Keratinocyte (primary cell): ENCODE data around the gene LYRM2. TPM values are rescaled to one million over a fixed set of nuclear protein-coding genes. Genes with fewer than 3 reads are reported as not detected.

Experiments
- DNase-seq: peaks from one replicate; pipeline ENCODE4 v3.0.0-alpha.2; 2011; ENCODE audit warnings: low read depth, missing footprints, low spot score
- FAIRE-seq: peaks from 2 replicates; lab custom pipeline; 2011; peaks lifted over from hg19 to GRCh38; lab: Jason Lieb, UNC
- H2AFZ ChIP-seq: 2 replicates; pipeline ENCODE4 v1.6.0; 2012; ENCODE audit warnings: low read length, control low read depth, inconsistent platforms; ENCODE audit not compliant: control insufficient read depth
- H3K27ac ChIP-seq: 2 replicates; pipeline ENCODE4 v1.5.1; 2011; ENCODE audit warnings: low read length; ENCODE audit not compliant: control insufficient read depth, insufficient read depth
- H3K27me3 ChIP-seq: 3 replicates; pipeline ENCODE4 v1.6.0; 2011; ENCODE audit warnings: low read length; ENCODE audit not compliant: control insufficient read depth, insufficient read depth; ENCODE audit errors: extremely low read depth
- H3K36me3 ChIP-seq, 2 experiments: 2 replicates in 1 of 2; 3 replicates in 1 of 2; pipeline ENCODE4 v1.5.1; 2011; ENCODE audit warnings: low read length in 2 of 2, mild to moderate bottlenecking in 1 of 2; ENCODE audit not compliant: control insufficient read depth in 2 of 2, insufficient read depth in 2 of 2; ENCODE audit errors: extremely low read depth in 1 of 2
- H3K4me1 ChIP-seq: 3 replicates; pipeline ENCODE4 v1.5.1; 2011; ENCODE audit warnings: low read length; ENCODE audit not compliant: control insufficient read depth, insufficient read depth; ENCODE audit errors: extremely low read depth
- H3K4me2 ChIP-seq: 3 replicates; pipeline ENCODE4 v1.6.0; 2011; ENCODE audit warnings: low read depth, low read length; ENCODE audit not compliant: control insufficient read depth, insufficient read depth; ENCODE audit errors: extremely low read depth
- H3K4me3 ChIP-seq, 3 experiments: fragments of 200-600 bp in 1 of 3; sonication (generic) in 1 of 3; 2 replicates in 2 of 3; 3 replicates in 1 of 3; pipeline ENCODE4 v1.5.1; 2011 to 2016; ENCODE audit warnings: low read length in 3 of 3, mild to moderate bottlenecking in 3 of 3, control low read depth in 2 of 3, inconsistent platforms in 1 of 3, low read depth in 1 of 3, mixed read lengths in 1 of 3, mixed run types in 1 of 3, moderate library complexity in 1 of 3; ENCODE audit not compliant: control insufficient read depth in 2 of 3, insufficient read depth in 2 of 3; ENCODE audit errors: extremely low read depth in 1 of 3
- H3K79me2 ChIP-seq: 2 replicates; pipeline ENCODE4 v1.6.0; 2012; ENCODE audit warnings: low read length; ENCODE audit not compliant: control insufficient read depth, insufficient read depth
- H3K9ac ChIP-seq: 3 replicates; pipeline ENCODE4 v1.6.0; 2011; ENCODE audit warnings: low read length; ENCODE audit not compliant: control insufficient read depth, insufficient read depth; ENCODE audit errors: extremely low read depth
- H3K9me1 ChIP-seq: 3 replicates; pipeline ENCODE4 v1.6.0; 2011; ENCODE audit warnings: low read length; ENCODE audit not compliant: control insufficient read depth, insufficient read depth; ENCODE audit errors: extremely low read depth
- H3K9me3 ChIP-seq: 2 replicates; pipeline ENCODE4 v1.5.1; 2012; ENCODE audit warnings: low read depth, low read length; ENCODE audit not compliant: control insufficient read depth
- H4K20me1 ChIP-seq: 3 replicates; pipeline ENCODE4 v1.6.0; 2011; ENCODE audit warnings: low read length; ENCODE audit not compliant: control insufficient read depth, insufficient read depth; ENCODE audit errors: extremely low read depth
- CTCF ChIP-seq, 3 experiments: IDR thresholded peaks in 1 of 3; conservative IDR thresholded peaks in 1 of 3; optimal IDR thresholded peaks in 1 of 3; 2 replicates in 2 of 3; 3 replicates in 1 of 3; pipeline versions ENCODE3 to v1.5.1; 2011; ENCODE audit warnings: low read length in 3 of 3, mild to moderate bottlenecking in 3 of 3, moderate library complexity in 2 of 3, control low read depth in 1 of 3, inconsistent platforms in 1 of 3; ENCODE audit not compliant: insufficient read depth in 2 of 3; ENCODE audit errors: extremely low read depth in 1 of 3
- EZH2 ChIP-seq: IDR thresholded peaks from one replicate; pipeline ENCODE4 v1.6.1; 2012; ENCODE audit warnings: inconsistent platforms, mild to moderate bottlenecking, low read length, moderate library complexity
- dilution Hi-C: fragments of 300-500 bp; cut with MboI; formaldehyde crosslinking; loops from one replicate; pipeline ENCODE4 v1.7.0; 2020; ENCODE audit warnings: low sequenced_read_pairs; ENCODE audit not compliant: extremely low pct_ligation_motif_present
- polyA plus RNA-seq, 5 experiments: library from polyadenylated mRNA; depleted of rRNA in 3 of 5; stranded (reverse) in 3 of 5; stranded (forward) in 1 of 5; unstranded in 1 of 5; fragments of >200 nt; gene quantifications; 1 replicate in 1 of 5; 2 replicates in 3 of 5; 3 replicates in 1 of 5; pipeline versions ENCODE4 v1.2.1 to v1.2.3, GENCODE V29; 2011 to 2012; ENCODE audit warnings: missing spikeins in 2 of 5, low read depth in 1 of 5, low replicate concordance in 1 of 5

LYRM2 gene
- polyA plus RNA-seq, 1 donor (not counting 4 experiments of a cell fraction or from before 2014, with no cell fraction given): 43.0 TPM

GRCh38 chr6:89597372-89597771 lies 41.2 kb downstream of the LYRM2 start:
- DNase-seq (no peak), FAIRE-seq (no peak)
- Histone ChIP-seq H4K20me1 (no peaks in the 10 kb centered on the region), H3K27ac (no peak overlapping the region), H3K4me2 (no peak overlapping the region), H3K4me1 (no peaks in the 10 kb centered on the region), H3K27me3 (no peaks in the 10 kb centered on the region), H3K9me1 (no peaks in the 10 kb centered on the region), H3K36me3 (no peaks in the 10 kb centered on the region), H3K9ac (no peak overlapping the region), H3K4me3 (no peak overlapping the region), H2AFZ (no peak overlapping the region), H3K79me2 (no peaks in the 10 kb centered on the region), H3K9me3 (no peaks in the 10 kb centered on the region)
- TF ChIP-seq EZH2 (no peak), CTCF (optimal IDR thresholded peaks at IDR 0.05 in 1 of 3, IDR thresholded peaks at IDR 0.05 in 1 of 3, conservative IDR thresholded peaks at IDR 0.05 in 1 of 3; ENCODE audit: extremely low read depth in 1 of 3, insufficient read depth in 2 of 3, low read length in 3 of 3) (no peak)
- dilution Hi-C loops: no loop called here

GRCh38 chr6:89596484-89596883 lies 42.1 kb downstream of the LYRM2 start:
- dilution Hi-C loops: no loop called here
- FAIRE-seq: no peak

More at GRCh38 chr6:89596484-89596883, 42.1 kb downstream of the LYRM2 start:
- Histone ChIP-seq H3K36me3 (no peaks in the 10 kb centered on the region), H3K79me2 (no peaks in the 10 kb centered on the region), H3K27ac (no peak overlapping the region), H3K9me3 (no peaks in the 10 kb centered on the region), H3K9ac (no peak overlapping the region), H3K9me1 (no peaks in the 10 kb centered on the region), H3K4me3 (no peak overlapping the region), H4K20me1 (no peaks in the 10 kb centered on the region), H3K4me2 (no peak overlapping the region), H2AFZ (no peak overlapping the region), H3K4me1 (no peaks in the 10 kb centered on the region), H3K27me3 (no peaks in the 10 kb centered on the region)
- TF ChIP-seq EZH2 (no peak), CTCF (optimal IDR thresholded peaks at IDR 0.05 in 1 of 3, IDR thresholded peaks at IDR 0.05 in 1 of 3, conservative IDR thresholded peaks at IDR 0.05 in 1 of 3; ENCODE audit: extremely low read depth in 1 of 3, insufficient read depth in 2 of 3, low read length in 3 of 3) (no peak)
- DNase-seq: no peak
